GM18873 (cell line): Measurements from ENCODE around the gene MSL3B.

Experiments used
- ATAC-seq: cut with Tn5 transposase; IDR thresholded peaks from one replicate; pipeline ENCODE4 v1.9.1; 2021; ENCODE audit warnings: mild to moderate bottlenecking, moderate library complexity, moderate number of reproducible peaks; ENCODE audit not compliant: unreplicated experiment, low FRiP score

MSL3B gene

DNA sequence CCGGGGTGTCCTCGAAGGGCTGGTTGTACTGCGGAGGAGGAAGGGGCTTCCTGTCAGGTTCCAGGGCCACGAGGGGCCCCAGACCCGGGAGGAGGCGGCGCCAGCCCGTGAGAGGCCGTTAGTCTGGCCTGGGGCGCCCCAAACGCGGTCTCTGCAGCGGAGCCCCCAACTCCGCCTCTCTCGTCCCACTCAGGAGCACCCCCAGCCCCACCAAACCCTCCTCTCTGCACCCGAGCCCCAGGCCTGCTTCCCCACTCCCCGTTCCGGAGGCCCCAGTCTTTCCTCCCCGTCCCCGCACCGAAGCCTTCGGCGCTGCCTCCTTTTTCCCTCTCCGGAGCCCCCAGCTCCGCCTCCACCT, 14.3 kb downstream of the MSL3B start:
- no peak for ATAC-seq

DNA sequence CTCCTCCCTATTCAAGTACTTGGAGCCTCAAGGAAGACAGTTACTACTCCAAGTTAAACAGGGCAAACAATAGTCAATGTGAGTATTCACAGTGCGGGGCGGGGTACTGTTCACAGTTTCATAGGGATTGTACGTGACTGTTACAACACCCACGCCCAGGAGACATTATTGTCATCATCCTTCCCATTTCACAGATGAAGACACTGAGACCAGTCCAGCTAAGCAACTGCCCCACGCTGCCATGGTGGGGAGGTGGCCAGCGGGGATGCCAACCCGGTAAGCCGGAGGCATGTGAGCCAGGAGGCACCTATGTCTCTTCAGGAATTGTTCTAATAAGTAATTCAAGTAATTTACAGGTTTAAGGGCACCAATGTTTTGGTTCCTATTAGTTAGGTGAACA, 14.8 kb downstream of the MSL3B start:
- ATAC-seq, result no peak

DNA sequence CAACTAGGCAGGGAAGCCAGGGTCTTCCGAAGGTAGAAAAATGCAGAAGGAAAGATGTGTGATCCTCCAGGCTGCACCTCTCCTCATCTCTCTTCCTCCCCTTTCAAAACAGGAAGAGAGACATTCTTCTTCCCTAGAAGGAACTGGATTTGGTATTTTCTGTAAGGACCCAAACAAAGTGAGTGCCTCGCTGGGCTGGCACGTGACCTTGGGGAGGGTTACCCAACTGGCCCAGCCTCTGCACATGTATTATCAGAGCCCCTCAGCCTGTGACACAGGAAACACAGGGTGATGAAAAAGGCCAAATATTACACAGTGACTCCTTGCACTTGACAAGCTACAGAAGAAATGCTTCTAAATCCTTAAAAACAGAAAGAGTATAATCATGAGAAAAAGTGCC, 16.1 kb downstream of the MSL3B start:
- ATAC-seq, result no peak

DNA sequence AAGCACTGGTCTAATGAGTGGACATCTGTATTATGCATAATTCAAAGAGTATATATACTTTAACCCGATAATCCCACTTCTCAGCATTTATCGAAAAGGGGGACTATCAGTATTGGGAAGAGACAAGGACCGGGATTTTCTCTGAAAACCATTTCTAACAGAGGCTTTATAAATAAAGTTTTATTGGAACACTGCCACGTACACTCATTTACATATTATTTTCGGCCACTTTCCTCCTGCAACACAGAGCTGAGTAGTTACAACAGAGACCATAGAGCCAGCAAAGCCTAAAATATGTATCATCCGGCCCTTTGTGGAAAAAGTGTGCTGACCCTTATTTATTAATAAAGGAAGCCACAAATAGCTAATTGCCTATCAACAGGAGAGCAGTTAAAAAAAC, 17.0 kb downstream of the MSL3B start:
- no peak for ATAC-seq

DNA sequence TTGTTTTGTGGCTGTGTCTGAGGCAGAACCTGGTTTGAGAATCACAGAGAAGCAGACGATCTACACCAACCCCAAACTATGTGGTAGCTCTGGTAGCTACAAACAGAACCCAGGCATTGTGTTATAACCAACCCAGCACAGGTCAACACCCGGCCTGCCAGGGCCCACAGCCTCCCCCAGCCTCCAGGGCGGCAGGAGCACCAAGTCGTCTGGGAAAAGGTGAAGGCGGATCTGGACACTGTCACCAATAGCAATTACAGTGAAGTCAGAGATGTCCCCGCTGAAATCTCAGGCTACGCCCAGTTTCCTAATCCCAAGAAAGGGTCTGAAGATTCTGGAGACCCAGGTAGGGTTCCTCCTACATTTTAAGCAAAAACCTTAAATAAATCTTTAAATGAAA, 17.4 kb downstream of the MSL3B start:
- ATAC-seq, result no peak

DNA sequence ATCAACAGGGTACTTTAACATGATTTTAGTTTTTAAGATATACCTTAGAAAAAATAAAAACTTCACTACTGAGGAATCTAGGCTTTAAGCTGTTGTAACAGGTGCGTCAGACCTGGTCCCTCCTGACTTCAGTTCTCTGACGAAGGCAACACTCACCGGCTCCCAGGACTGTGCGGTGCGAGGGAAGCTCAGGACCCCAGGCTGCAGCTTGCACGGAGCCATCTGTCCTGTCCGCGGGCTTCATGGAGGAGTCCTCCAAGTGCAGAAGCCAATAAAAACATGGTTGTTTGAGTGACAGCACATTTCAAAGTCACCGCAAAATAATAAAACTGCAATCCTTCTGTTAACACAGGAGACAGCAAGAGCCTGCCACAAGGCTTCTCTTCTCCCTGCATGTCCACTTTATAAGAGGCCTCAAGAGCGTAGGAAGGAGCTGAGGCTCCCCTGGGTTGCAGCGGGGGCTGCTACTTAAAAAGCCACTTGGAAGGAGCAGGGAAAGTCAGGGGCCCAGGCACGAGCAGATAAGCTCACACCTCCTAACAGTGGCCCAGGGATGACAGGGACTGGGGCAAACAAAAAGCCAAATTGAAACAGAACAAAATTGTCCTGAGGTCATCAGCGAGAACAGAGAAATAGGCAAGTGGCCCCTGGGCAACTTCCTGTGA, 18.4 kb downstream of the MSL3B start:
- ATAC-seq, result no peak

DNA sequence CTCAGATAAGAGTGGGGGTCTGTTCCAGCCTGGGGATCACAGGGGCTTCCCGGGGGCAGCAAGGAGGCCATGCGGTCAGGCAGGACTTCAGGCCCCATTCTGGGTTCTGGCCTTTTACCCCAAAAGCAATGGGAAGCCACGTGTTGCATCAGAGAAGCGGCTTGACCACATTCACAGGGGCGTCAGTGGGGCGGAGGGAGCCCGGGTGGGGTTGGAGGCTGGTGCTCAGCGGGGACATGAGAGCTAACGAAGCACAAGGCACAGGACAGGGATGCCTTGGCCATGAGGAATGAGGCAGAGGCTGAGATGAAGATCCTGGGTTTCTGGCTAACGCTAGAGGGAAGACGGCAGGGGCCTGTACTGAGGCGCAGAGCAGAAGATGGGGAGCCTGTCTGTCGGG, 19.9 kb downstream of the MSL3B start:
- no peak for ATAC-seq

DNA sequence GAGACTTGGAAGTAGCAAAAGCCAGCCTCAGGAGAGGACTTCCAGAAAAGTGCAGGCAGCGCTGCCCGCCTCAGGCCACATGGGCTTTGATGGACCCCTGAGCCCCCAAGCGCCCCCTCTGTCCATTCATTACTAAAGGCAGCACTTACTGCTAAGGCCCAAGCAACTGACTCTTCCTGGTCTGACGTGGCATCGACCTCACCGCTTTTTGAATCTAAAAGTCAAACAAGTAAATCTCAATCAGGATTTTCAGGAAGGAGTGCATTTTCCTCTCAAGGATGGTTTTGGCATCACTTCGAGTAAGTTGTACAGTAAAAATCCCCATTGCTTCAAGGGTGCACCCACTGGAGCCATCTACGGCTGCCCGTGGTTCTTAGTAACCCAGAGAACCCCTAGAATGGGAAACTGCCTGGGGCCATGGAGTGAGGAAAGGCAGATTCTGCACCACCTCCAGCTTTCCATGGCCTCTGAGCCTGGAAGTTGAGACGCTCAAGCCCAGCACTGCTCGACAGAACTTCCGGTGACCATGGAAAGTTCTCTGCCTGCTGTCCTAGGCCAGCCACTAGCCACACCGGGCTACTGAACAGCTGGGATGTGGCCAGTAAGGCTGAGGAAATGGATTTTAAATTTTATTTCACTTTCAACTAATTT, 20.8 kb downstream of the MSL3B start:
- no peak for ATAC-seq

DNA sequence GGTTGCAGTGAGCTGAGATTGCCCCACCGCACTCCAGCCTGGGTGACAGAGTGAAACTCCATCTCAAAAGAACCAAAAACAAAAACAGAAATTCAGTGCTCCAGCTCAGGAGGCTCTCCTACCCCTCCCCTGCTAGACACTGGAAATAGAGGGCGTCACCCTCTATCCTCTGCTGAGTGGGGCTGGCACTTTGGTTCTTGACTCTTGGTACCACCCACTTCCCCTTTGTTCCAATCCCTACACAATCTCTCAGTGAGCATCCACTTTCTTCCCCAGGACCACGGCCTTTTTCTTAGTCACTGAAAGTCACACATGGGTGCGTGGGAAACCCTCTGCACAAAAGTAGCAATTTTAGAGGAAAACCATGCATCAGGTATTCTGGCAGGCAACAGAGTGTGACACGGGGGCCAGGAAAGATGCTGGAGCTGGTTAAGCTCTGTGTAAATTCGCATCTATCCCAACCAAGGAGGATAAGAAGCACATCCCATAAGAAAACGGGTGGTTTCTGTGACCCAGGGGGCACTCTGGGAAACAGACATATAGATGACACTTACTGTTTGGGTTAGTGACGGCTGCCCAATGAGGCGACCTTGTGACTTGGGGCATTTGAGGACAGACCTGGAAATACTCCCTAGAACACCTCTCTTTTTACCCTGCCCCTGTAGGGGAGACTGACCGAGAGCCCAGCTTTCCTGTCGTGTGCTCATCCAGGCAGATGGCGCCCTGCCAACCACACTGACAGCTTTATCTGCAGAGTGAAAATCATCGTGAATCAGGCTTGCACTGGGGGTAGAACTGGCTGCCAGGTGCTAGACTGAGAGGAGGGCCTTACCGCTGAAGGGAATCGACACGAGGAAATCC, 21.6 kb downstream of the MSL3B start:
- ATAC-seq, result no peak

DNA sequence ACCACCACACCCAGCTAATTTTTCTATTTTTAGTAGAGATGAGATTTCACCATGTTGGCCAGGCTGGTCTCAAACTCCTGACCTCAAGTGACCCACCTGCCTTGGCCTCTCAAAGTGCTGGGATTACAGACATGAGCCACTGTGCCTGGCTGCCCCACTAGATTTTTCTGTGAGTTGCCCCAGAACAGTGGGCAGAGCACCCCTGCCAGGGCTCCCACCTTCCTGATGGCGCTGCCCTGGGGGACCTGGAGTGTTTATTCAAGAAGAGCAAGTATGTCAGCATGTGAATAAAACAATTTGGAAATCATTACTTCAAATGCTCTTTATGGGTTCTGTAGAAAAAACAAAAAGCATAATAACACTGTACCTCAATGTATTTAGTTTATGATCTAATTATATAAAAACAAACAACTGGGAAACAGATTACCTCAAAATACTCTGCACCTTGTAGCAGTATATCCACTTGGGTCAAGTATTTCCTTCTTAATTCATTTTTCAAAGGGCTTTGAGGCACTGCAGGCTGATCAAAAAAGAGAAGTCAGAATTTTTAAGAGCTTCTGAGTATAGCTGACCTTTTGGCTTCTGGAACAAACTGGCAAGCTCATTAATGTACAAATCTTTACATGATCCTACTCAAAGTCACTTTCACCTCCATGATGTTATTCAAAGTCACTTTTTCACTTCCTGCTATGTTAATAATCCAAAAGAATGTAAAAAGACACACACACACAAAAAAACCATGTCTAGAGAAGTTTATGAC, 22.7 kb downstream of the MSL3B start:
- no peak for ATAC-seq

DNA sequence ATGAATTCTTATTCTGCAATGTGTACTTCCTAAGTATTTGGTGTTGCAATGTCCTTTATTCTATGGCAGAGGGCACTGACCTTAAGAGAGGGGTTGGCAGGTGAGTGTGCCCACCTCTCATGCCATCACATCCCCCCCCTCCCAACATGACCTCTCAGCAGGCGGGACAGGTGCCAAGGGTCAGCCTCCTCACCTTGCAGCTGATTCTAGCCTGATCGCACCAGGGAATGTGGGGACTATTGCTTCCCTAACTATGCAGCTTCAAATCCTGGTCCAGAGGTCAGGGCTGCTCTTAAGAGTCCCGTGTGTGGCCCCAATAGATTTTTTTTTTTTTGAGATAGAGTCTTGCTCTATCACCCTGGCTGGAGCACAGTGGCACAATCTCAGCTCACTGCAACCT, 23.4 kb downstream of the MSL3B start:
- no peak for ATAC-seq

DNA sequence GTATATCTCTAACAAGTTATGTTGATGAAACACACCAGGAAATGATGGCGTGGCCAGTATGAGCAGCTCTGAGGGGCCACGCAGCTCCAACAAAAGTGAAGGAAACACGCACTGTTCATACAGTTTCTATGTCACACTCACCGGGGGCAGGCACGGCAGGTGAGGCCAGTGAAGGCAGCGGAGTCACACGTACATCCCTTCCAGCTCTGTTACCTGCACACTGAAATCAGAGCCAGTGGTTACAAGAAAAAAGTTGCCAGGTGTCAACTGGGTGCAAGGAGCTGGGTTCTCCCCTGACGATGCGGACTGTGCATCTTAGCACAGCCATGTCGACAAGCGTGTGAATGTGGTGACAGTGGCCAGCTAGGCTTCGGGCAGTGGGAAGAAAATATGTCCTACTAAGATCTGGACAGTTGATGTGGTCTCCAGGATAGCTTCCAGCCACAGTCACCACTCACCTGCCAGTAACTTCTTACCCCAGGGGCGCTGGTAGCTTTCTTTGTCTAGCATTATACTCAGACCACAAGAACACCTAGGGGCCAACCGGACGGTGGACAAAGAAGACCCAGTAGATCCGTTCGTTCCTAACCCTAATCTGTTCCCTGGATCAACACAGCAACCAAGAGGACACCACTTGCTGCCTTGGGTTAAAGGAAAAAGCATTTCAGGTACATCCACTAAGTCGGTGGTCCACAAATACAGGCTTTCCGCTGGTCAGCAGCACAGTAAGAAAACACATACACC, 23.9 kb downstream of the MSL3B start:
- ATAC-seq, result no peak

DNA sequence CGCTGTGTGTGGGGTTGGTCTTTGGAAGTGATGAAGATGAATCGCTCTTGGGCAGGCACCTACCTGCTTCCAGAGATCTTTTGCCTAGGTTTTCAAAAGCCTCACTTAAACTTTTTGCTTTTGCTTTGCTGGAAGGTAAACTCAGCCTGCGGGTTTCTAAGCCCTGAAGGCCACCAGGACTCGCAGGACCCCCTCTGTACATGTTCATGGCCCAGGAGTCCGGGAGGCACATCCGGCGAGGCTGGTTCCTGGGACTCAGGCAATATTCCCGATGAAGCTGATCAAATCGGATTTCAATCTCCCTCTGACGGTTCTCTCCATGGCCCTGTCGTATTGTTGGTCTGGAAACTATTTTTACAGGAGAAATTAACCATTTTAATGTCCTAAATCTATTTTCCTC, 27.0 kb downstream of the MSL3B start:
- ATAC-seq, result no peak

DNA sequence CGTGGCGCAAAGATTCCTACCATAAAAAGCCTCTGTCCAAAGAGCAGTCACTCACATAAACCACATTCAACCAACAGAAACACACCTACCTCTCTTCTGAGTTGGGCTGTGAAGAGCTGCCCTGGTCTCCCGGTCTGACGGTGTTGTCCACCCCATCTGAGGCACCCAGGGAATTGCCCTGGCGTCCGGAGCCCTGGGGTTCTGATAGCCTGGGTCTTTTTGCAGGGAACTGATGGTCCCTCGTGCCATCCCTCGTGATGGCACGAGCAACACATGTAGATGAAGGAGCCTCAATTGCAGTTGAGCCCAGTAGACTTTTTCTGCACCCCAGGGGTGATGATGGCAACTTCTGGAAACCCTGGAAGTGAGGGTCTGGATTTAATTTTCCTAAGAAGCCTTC, 27.7 kb downstream of the MSL3B start:
- no peak for ATAC-seq

DNA sequence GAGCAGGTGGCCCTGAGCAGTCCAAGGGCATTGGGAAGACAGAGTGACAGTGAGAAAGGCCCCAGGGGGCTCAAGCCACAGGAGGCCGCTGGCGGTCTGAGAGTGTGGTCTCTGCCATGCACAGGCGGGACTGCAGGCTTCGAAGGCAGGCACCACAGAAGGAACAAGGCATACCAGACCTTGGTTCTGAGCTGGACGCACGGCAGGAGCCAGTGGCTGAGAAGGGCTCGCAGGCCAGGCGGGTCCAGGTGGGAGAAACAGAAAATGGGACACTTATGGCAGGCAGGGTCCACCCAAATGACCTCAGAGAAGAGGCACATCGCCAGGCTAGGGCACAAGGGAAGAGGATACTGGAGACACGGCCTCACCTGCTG, 28.8 kb downstream of the MSL3B start:
- ATAC-seq, result no peak

DNA sequence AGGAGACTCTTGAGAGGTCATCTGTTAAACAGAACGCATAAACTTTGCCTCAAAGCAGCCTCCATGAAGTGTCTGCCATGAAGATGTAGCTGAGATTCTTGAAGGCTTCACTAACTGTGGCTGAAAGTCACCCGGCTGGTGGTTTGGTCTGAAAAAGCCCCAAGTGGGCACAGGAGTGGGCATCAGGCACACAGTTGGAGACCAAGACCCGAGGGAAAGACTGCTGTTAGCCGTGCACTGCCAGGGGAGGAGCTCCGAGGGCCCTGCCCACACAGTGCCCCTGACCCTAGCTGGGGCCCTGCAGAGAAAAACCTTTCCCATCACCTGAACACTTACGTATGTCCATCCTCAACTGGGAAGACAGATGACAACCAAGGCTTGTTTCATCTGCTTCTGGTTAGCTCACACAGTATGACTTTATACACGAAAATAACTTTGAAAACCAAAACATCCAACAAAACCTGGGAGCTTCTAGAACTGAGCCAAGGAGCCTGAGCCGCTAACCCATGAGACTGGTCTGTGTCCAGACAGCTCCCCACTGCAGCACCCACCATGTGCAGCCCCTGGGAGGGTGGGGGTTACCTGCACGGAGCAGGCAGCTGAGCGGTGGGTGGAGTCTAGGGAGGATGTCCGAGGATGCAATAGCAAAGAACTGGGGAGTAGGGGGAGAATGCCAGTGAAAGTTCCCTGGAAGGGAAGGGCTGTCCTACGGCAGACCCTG, 29.3 kb downstream of the MSL3B start:
- ATAC-seq, result no peak

DNA sequence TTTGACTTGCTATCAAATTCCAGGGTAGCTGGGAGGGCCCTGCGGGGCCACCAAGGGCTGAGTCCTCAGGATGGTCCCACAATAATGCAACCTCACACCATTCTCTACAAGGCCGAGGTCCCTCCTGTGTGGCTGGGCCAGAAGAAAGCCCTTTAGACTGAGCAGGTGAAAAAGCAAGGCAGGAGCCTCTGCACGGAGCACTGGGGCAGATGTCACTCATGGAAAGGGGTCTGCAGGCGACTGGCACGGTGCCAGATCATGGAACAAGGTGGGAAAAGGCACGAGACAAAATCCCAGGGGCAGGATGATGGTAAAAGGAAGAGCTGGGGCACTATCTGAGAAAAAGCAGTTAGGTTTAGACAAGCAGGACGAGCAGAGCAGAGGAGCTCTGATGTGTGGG, 29.9 kb downstream of the MSL3B start:
- ATAC-seq, result no peak

DNA sequence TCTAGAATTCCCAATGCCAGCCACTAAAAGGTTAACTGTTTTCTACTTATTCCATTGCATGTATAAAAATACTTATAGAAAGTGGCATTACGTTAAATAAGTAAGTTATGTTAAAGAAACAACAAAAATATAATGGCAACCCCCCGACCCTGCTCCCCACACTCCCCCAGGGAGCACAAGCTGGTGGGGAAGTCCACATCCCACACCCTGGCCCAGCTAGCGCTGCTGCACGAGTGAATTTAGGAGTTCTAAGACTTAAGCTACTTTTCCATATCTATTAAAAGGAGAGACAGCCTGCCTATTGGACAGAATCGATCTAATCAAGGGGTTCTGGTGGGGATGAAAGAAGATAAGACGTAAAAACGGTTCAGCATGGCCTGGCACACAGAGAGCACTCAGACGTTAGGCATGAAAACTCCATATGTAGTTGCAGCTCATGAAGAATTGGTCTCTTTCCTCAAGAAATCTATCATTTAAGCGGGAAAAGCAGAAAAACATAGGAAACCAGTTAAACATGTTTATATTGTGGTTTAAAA, 30.4 kb downstream of the MSL3B start:
- ATAC-seq, result no peak

DNA sequence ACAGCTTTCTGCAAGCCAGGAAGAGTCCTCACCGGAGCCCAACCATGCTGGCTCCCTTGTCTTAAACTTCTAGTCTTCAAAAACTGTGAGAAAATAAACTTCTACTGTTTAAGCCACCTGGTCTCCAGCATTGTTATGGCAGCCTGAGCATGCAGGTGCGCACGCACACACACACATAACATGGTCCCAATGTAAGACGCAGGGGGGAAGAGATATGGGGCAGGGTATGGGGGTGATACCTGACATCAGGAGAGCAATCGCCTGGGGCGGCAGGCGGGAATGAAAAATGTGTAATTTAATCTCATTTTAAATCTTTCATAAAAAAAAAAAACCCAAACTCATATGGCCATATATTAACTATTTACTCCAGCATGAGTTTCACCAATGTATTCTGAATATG, 31.8 kb downstream of the MSL3B start:
- no peak for ATAC-seq
